ENCODE measurements around the gene GJC2. TPM values are rescaled to one million over a fixed set of nuclear protein-coding genes. Genes with fewer than 3 reads are reported as not detected.
A peak's percentile ranks its signal among the peaks of the same experiment; 100 is the strongest.

Gene GJC2
- polyA plus RNA-seq (0.37 to 0.63 TPM (median 0.58 TPM) in 3 replicates), polyA minus RNA-seq (0.33 to 0.52 TPM (median 0.51 TPM) in 3 replicates)
- 0.39 TPM for polyA plus RNA-seq (2011; ENCODE audit: low read depth)
- polyA plus RNA-seq (2011; cell fraction: cytosol; rRNA removed): 0.17 and 0.52 TPM in 2 replicates
- 0.56 and 0.79 TPM in 2 replicates for polyA plus RNA-seq (2011; cell fraction: nucleus; rRNA removed)
- polyA plus RNA-seq (2012; ENCODE audit: low replicate concordance): 0.73 and 0.81 TPM in 2 replicates
- 2.9 TPM for polyA minus RNA-seq (2011; cell fraction: cytosol; rRNA and poly(A)+ RNA removed)
- 0.31 and 1.1 TPM in 2 replicates for polyA minus RNA-seq (2011; cell fraction: nucleus; rRNA and poly(A)+ RNA removed)

DNA sequence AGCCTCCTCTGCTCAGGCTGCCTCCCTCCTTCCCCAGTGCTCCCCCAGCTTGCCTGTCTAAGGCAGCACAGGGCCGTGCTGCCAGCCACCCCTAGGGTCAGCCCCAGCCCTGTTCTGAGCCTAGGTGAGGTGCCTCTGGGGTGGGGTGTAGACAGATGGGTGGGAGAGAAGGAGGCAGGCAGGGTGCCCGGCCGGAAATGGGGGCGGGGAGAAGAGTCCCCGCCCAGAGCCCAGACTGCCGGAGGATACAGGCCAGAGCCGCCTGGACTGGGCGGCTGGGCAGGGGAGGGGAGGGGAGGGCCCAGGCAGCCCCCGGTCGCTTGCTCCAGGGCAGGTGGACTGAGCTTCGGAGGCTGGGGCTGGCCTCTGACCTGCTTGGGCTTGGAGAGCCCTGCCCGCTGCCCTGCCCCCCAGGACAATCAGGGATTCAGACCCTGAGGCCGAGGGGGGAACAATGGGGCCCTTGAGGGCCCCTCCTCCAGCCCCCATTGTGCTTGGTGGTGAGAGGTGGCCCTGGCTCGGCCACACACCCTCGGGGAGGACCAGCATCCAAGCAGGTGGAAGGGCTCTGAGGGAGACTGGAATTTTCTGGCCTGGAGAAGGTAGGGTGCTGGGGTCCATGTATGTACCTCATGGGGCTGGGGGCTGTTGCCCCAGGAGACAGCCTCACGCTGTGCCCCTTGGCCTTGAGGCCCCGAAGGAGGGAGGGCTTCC, at the start of gene GJC2:
Gene GJC2, plus strand, starts transcription at position 525 of the 714 bp plus-strand sequence. CDS start 7,829 bp downstream, outside the sequence.
- dilution Hi-C loops (cut with MboI; ENCODE audit: extremely low pct_ligation_motif_present, low sequenced_read_pairs): no loop called here
- Histone ChIP-seq H3K4me3 (ENCODE audit: control insufficient read depth in 2 of 3, extremely low read depth in 1 of 3, insufficient read depth in 2 of 3, low read depth in 1 of 3, low read length in 3 of 3) (peak within 1 kb of the TSS in 2 of 3 experiments; percentile 14 to 38), H3K27me3 (ENCODE audit: control insufficient read depth, extremely low read depth, insufficient read depth, low read length) (no peaks in the 10 kb centered on the region), H3K9me1 (ENCODE audit: control insufficient read depth, extremely low read depth, insufficient read depth, low read length) (no peaks in the 10 kb centered on the region), H3K9ac (ENCODE audit: control insufficient read depth, extremely low read depth, insufficient read depth, low read length) (peak within 1 kb of the TSS; percentile 33), H3K79me2 (ENCODE audit: control insufficient read depth, insufficient read depth, low read length) (peaks cover 35% of the 10 kb centered on the region), H3K27ac (ENCODE audit: control insufficient read depth, insufficient read depth, low read length) (peak within 1 kb of the TSS; percentile 26), H2AFZ (ENCODE audit: control insufficient read depth, low read length) (no peak within 1 kb of the TSS), H3K4me1 (ENCODE audit: control insufficient read depth, extremely low read depth, insufficient read depth, low read length) (peaks cover 43% of the 10 kb centered on the region), H3K4me2 (ENCODE audit: control insufficient read depth, extremely low read depth, insufficient read depth, low read depth, low read length) (peak within 1 kb of the TSS; percentile 56), H3K9me3 (ENCODE audit: control insufficient read depth, low read depth, low read length) (no peaks in the 10 kb centered on the region), H3K36me3 (ENCODE audit: control insufficient read depth in 2 of 2, extremely low read depth in 1 of 2, insufficient read depth in 2 of 2, low read length in 2 of 2) (peaks cover 25 to 43% of the 10 kb centered on the region in 2 experiments), H4K20me1 (ENCODE audit: control insufficient read depth, extremely low read depth, insufficient read depth, low read length) (peaks cover 7% of the 10 kb centered on the region)
- TF ChIP-seq EZH2 (IDR thresholded peaks at IDR 0.05; ENCODE audit: low read length): no peak
- TF ChIP-seq, protein P1, sequence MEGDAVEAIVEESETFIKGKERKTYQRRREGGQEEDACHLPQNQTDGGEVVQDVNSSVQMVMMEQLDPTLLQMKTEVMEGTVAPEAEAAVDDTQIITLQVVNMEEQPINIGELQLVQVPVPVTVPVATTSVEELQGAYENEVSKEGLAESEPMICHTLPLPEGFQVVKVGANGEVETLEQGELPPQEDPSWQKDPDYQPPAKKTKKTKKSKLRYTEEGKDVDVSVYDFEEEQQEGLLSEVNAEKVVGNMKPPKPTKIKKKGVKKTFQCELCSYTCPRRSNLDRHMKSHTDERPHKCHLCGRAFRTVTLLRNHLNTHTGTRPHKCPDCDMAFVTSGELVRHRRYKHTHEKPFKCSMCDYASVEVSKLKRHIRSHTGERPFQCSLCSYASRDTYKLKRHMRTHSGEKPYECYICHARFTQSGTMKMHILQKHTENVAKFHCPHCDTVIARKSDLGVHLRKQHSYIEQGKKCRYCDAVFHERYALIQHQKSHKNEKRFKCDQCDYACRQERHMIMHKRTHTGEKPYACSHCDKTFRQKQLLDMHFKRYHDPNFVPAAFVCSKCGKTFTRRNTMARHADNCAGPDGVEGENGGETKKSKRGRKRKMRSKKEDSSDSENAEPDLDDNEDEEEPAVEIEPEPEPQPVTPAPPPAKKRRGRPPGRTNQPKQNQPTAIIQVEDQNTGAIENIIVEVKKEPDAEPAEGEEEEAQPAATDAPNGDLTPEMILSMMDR (optimal IDR thresholded peaks at IDR 0.05 in 1 of 3, IDR thresholded peaks at IDR 0.05 in 1 of 3, conservative IDR thresholded peaks at IDR 0.05 in 1 of 3; ENCODE audit: extremely low read depth in 1 of 3, insufficient read depth in 2 of 3, low read length in 3 of 3): no peak
- FAIRE-seq (no peak), DNase-seq (ENCODE audit: low read depth, low spot score) (no peak)

DNA sequence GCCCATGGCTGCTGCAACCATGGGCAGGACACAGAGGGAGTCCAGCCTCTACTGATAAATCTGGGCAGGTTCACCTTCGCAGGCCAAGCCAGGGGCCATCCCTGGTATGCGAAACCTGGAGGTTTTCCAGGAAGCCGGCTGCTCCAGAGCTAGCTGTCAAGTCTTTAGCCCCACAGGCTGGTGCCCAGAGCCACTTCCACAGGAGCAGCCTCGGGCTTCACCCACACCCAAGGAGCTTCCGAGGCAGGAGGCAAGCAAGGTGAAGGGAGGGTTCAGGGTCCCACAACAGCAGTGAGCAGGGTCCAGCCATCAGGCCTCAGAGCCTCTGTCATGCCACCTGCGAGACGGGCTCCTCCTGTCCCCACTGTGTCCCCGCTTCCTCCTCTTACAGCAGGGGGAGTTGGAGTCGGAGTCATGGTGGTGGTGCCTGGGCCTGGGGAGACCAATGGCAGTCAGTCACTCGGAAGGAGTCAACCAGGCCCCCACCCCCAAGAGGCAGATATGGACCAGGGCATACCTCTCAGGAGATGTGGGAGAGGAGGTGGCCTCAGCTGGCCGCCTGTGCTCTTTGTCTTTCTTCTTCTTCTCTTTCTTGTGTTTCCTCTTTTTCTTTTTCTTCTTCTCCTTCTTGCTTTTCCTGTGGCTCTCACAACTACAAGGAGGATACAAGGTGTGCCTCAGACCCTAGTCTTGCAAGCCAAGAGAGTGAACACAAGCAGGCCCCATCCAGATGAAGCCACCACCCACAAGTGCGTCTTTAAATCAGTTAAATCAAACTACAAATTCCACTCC, 48.7 kb upstream of the GJC2 start:
- dilution Hi-C loops (cut with MboI; ENCODE audit: extremely low pct_ligation_motif_present, low sequenced_read_pairs): no loop called here
- Histone ChIP-seq H3K9me3 (ENCODE audit: control insufficient read depth, low read depth, low read length) (no peaks in the 10 kb centered on the region), H3K27ac (ENCODE audit: control insufficient read depth, insufficient read depth, low read length) (no peak overlapping the region), H3K79me2 (ENCODE audit: control insufficient read depth, insufficient read depth, low read length) (peaks cover 55% of the 10 kb centered on the region), H2AFZ (ENCODE audit: control insufficient read depth, low read length) (no peak overlapping the region), H4K20me1 (ENCODE audit: control insufficient read depth, extremely low read depth, insufficient read depth, low read length) (peaks cover 35% of the 10 kb centered on the region), H3K36me3 (ENCODE audit: control insufficient read depth in 2 of 2, extremely low read depth in 1 of 2, insufficient read depth in 2 of 2, low read length in 2 of 2) (peaks cover 28 to 32% of the 10 kb centered on the region in 2 experiments), H3K9ac (ENCODE audit: control insufficient read depth, extremely low read depth, insufficient read depth, low read length) (no peak overlapping the region), H3K9me1 (ENCODE audit: control insufficient read depth, extremely low read depth, insufficient read depth, low read length) (peaks cover 2% of the 10 kb centered on the region), H3K4me3 (ENCODE audit: control insufficient read depth in 2 of 3, extremely low read depth in 1 of 3, insufficient read depth in 2 of 3, low read depth in 1 of 3, low read length in 3 of 3) (peak overlapping the region in 1 of 3 experiments; percentile 75), H3K4me2 (ENCODE audit: control insufficient read depth, extremely low read depth, insufficient read depth, low read depth, low read length) (peak overlapping the region; percentile 80), H3K4me1 (ENCODE audit: control insufficient read depth, extremely low read depth, insufficient read depth, low read length) (peaks cover 5% of the 10 kb centered on the region), H3K27me3 (ENCODE audit: control insufficient read depth, extremely low read depth, insufficient read depth, low read length) (no peaks in the 10 kb centered on the region)
- DNase-seq (ENCODE audit: low read depth, low spot score) (no peak), FAIRE-seq (no peak)
- TF ChIP-seq, protein P1 (optimal IDR thresholded peaks at IDR 0.05 in 1 of 3, IDR thresholded peaks at IDR 0.05 in 1 of 3, conservative IDR thresholded peaks at IDR 0.05 in 1 of 3; ENCODE audit: extremely low read depth in 1 of 3, insufficient read depth in 2 of 3, low read length in 3 of 3): no peak
- no peak for TF ChIP-seq EZH2 (IDR thresholded peaks at IDR 0.05; ENCODE audit: low read length)

Measured in keratinocyte (primary cell).